PC-9 (cell line): ENCODE results near the gene C6orf58.

Experiments
- EZH2 ChIP-seq: fragments of 200-600 bp; sonication (generic); IDR thresholded peaks from 2 replicates; pipeline ENCODE4 v1.8.0; 2017; ENCODE audit warnings: antibody characterized with exemption, low read depth
- TF ChIP-seq, protein P1 (sequence below): fragments of 200-600 bp; sonication (generic); conservative IDR thresholded peaks from 2 replicates; pipeline ENCODE4 v1.6.1; 2017; ENCODE audit warnings: mixed run types, antibody characterized with exemption, mild to moderate bottlenecking, moderate library complexity

DNA sequence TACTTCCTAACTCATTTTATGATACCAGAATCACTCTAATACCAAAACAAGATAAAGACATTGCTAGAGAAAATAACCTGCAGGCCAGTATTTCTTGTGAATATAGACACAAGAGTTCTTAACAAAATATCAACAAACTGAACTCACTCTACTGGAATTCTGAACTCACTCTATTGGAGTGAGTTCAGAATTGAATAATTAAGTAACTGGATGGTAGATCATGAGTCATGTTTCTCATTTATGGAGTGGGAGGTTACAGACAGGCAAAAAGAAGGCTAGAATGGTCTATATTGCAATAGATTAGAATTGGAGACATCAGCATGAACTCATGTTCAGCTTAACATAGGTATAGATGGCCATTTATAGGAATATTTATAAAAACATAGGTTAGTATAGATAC, 26.6 kb upstream of the C6orf58 start:
- no peak for TF ChIP-seq EZH2
- TF ChIP-seq, protein P1, sequence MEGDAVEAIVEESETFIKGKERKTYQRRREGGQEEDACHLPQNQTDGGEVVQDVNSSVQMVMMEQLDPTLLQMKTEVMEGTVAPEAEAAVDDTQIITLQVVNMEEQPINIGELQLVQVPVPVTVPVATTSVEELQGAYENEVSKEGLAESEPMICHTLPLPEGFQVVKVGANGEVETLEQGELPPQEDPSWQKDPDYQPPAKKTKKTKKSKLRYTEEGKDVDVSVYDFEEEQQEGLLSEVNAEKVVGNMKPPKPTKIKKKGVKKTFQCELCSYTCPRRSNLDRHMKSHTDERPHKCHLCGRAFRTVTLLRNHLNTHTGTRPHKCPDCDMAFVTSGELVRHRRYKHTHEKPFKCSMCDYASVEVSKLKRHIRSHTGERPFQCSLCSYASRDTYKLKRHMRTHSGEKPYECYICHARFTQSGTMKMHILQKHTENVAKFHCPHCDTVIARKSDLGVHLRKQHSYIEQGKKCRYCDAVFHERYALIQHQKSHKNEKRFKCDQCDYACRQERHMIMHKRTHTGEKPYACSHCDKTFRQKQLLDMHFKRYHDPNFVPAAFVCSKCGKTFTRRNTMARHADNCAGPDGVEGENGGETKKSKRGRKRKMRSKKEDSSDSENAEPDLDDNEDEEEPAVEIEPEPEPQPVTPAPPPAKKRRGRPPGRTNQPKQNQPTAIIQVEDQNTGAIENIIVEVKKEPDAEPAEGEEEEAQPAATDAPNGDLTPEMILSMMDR: no peak
